Naive thymus-derived CD8-positive, alpha-beta T cell (primary cell): ENCODE results near the gene SEMA3A. TPM values are rescaled to one million over a fixed set of nuclear protein-coding genes. Genes with fewer than 3 reads are reported as not detected.
A peak's percentile ranks its signal among the peaks of the same experiment; 100 is the strongest.

Experiments
- ATAC-seq, 2 donors: fragments of 150-1000 bp; cut with Tn5 transposase in 1 of 2; sonication (Bioruptor Pico), chemical (Tn5 transposase) in 1 of 2; 1 replicate in 1 of 2; 2 replicates in 1 of 2; pipeline ENCODE4 v1.10.0; 2021; ENCODE audit warnings: mild to moderate bottlenecking in 2 of 2, moderate library complexity in 2 of 2
- POLR2A ChIA-PET: fragments of 350-600 bp; sonication (Branson Sonifier 250); formaldehyde crosslinking; loops from one replicate; lab custom pipeline; 2021; ENCODE audit warnings: antibody characterized with exemption; lab: Charles Lee
- DNase-seq, 10 donors: peaks; one replicate each; pipeline versions ENCODE4 v3.0.0 to v3.0.0-alpha.2; 2020 to 2022
- H3K27ac Mint-ChIP-seq, 10 donors: one replicate each; pipeline ENCODE4 v1.8.0; 2020 to 2022; ENCODE audit warnings: mild to moderate bottlenecking in 10 of 10, mixed read lengths in 10 of 10, moderate library complexity in 4 of 10, inconsistent platforms in 1 of 10
- H3K27me3 Mint-ChIP-seq, 5 donors: one replicate each; pipeline ENCODE4 v1.8.0; 2021 to 2022; ENCODE audit warnings: mixed read lengths in 5 of 5
- H3K36me3 Mint-ChIP-seq, 3 donors: one replicate each; pipeline ENCODE4 v1.8.0; 2020 to 2022; ENCODE audit warnings: mixed read lengths in 3 of 3, mild to moderate bottlenecking in 2 of 3, inconsistent platforms in 1 of 3
- H3K4me1 Mint-ChIP-seq, 4 donors: one replicate each; pipeline ENCODE4 v1.8.0; 2021 to 2022; ENCODE audit warnings: mixed read lengths in 4 of 4
- H3K4me3 Mint-ChIP-seq, 10 donors: one replicate each; pipeline ENCODE4 v1.8.0; 2020 to 2022; ENCODE audit warnings: mild to moderate bottlenecking in 10 of 10, mixed read lengths in 10 of 10, moderate library complexity in 6 of 10, inconsistent platforms in 1 of 10
- H3K9me3 Mint-ChIP-seq, 9 donors: one replicate each; pipeline ENCODE4 v1.8.0; 2020 to 2022; ENCODE audit warnings: mixed read lengths in 9 of 9, mild to moderate bottlenecking in 3 of 9, inconsistent platforms in 1 of 9, moderate library complexity in 1 of 9
- polyA plus RNA-seq, 3 donors: library from polyadenylated mRNA; unstranded; fragments of 300-500 nt; fragmentation: Illumina TruSeq; gene quantifications; one replicate each; pipeline ENCODE4 v1.2.3, GENCODE V29; 2021
- total RNA-seq, 8 experiments: library from RNA in 2 of 8; stranded (reverse) in 2 of 8; gene quantifications; one replicate each; pipeline ENCODE4 v1.2.3 and lab custom pipeline; 2021 to 2026

The SEMA3A gene
- total and polyA plus RNA-seq, 5 experiments from 2014 or later: 0.10 to 2.7 (median 0.28) TPM

DNA sequence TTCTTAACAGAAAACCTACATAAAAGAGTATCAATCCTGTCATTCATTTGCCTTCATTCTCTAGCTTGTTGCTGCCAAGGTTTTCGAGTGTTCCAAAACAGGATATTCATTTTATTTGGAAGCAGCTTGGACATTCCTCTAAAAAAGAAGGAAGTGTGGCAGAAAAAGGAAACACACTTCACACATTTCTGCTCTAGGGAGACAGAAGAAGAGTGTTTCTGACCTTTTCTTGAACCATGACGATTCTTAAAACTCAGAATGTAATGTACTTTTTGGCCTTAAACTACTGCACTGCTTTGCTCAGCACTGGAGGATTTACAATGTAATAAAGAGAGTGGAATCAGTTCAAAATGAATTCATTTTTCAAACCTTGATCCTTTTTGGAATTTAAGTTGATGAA lies 81.3 kb downstream of the SEMA3A start:
- Mint-ChIP-seq H3K27me3 (no peaks in the 10 kb centered on the region), H3K4me3 (no peak overlapping the region), H3K36me3 (no peaks in the 10 kb centered on the region), H3K9me3 (no peaks in the 10 kb centered on the region), H3K4me1 (peaks cover 0 to 7% (median 2%) of the 10 kb centered on the region in 4 donors), H3K27ac (no peak overlapping the region)
- ATAC-seq (no peak), DNase-seq (no peak)
- POLR2A ChIA-PET: no interaction called here

DNA sequence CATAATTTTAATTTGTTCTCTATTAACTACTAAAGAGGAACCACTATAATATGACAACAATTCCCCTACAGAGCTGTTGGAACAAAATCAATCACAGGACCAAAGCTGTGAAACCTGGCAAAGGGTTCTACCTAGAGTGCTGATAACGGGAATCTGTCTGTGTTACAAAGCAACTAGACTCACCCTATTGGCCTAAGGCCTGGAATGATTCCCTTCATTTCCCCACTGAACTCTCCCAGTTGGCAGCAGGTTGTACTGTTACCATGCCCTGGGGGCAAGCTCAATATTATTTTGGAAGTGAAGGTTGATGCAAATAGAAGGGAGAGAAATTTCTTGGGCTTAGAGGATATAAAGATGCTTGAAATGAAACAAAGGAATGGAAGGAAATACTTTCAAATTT lies 81.8 kb downstream of the SEMA3A start:
- H3K4me3 Mint-ChIP-seq: no peak overlapping the region
- no peaks in the 10 kb centered on the region for H3K9me3 Mint-ChIP-seq
- H3K4me1 Mint-ChIP-seq: peaks cover 0 to 7% (median 2%) of the 10 kb centered on the region in 4 donors
- POLR2A ChIA-PET: no interaction called here
- H3K27me3 Mint-ChIP-seq: no peaks in the 10 kb centered on the region
- no peaks in the 10 kb centered on the region for H3K36me3 Mint-ChIP-seq
- DNase-seq: no peak
- H3K27ac Mint-ChIP-seq: no peak overlapping the region
- ATAC-seq: no peak

DNA sequence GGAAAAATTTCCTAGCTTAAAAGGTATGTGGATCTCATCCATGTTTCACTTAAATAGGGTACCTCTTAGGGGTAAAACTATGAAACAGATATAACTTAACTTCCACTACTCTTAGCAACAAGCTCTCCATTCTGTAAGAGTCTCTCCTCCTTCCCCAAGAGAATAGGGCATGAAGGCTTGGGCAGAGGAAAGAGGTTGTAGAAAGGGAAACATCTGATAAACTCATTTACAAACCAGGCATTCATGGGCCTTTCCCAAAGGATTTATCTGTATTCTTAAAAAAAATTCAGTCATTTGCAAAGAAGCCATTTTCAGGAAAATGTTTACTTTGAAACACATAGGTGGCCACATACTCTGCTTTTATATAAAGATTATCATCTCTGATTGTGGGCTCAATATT lies 82.7 kb downstream of the SEMA3A start:
- Mint-ChIP-seq H3K4me1 (peaks cover 0 to 9% (median 2%) of the 10 kb centered on the region in 4 donors), H3K4me3 (no peak overlapping the region), H3K9me3 (peaks cover 0 to 2% (median 0%) of the 10 kb centered on the region in 9 donors), H3K36me3 (no peaks in the 10 kb centered on the region), H3K27ac (no peak overlapping the region), H3K27me3 (no peaks in the 10 kb centered on the region)
- ATAC-seq (no peak), DNase-seq (no peak)
- POLR2A ChIA-PET: no interaction called here

DNA sequence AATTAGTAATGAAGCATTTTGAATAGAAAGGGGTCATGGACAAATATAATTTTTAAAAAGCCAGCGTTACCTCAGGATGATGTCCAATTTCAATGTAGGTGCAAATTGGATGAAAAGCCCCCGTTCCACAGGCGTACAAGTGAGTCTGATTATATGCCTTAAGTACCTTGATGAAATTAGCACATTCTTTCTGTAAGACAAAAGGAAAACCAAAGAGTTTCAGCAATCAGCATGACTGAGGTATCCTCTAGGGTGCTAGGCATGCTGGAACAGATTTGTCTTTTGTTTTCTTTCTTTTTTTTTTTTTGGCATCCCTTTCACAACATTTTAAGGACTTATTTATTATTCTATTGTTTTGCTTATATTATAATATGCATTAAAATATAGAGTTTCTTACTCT lies 84.2 kb downstream of the SEMA3A start:
- Mint-ChIP-seq H3K9me3 (peaks cover 0 to 2% (median 0%) of the 10 kb centered on the region in 9 donors), H3K27me3 (no peaks in the 10 kb centered on the region), H3K4me1 (peaks cover 0 to 9% (median 2%) of the 10 kb centered on the region in 4 donors), H3K4me3 (no peak overlapping the region), H3K36me3 (no peaks in the 10 kb centered on the region), H3K27ac (no peak overlapping the region)
- POLR2A ChIA-PET: no interaction called here
- ATAC-seq (no peak), DNase-seq (no peak)

DNA sequence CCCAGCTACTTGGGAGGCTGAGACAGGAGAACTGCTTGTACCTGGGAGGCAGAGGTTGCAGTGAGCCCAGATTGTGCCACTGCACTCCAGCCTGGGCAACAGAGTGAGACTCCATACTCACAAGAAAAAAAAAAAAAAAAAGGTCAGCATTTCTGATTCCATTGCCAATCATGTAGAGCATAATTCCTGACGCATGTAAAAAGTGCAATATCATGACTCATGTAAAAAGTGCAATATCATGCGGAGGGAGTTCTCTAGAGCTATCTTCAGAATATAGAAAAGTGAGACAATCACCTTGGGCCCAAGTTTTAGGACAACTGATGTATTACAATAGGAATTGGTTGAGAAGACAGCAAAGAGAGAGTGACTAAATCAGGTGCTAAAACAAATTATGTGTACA lies 85.8 kb downstream of the SEMA3A start:
- Mint-ChIP-seq H3K4me1 (peaks cover 0 to 9% (median 2%) of the 10 kb centered on the region in 4 donors), H3K27ac (peak overlapping the region in 3 of 10 donors; percentile 6 to 54 (median 41)), H3K27me3 (no peaks in the 10 kb centered on the region), H3K4me3 (no peak overlapping the region), H3K9me3 (peaks cover 0 to 2% (median 0%) of the 10 kb centered on the region in 9 donors), H3K36me3 (no peaks in the 10 kb centered on the region)
- POLR2A ChIA-PET: interaction anchor here (0.7 kb wide), 1 partner anchor 35 kb away, joined by 4 read pairs; no protein-coding TSS in a partner anchor
- ATAC-seq: no peak
- DNase-seq: no peak

DNA sequence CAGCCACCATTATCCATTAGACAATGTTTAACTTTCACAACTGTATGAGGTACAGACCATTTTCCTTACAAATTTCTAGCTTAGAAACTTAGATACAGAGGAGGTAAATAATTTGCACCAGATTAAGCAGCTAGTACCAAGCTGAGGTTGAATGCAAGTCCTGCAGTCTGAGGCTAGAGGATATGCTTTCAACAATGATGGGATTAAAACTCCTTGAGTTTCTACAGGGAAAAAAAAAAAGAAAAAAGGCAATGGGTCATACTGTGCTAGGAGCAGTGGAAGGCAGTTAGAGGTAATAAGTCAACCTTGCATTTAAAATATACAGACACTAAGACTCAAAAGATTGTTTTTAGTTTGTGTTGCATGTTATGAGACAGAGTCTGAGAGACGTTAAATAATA lies 86.5 kb downstream of the SEMA3A start:
- no peak overlapping the region for H3K4me3 Mint-ChIP-seq
- peaks cover 0 to 2% (median 0%) of the 10 kb centered on the region in 9 donors for H3K9me3 Mint-ChIP-seq
- H3K27me3 Mint-ChIP-seq: no peaks in the 10 kb centered on the region
- peaks cover 0 to 7% (median 2%) of the 10 kb centered on the region in 4 donors for H3K4me1 Mint-ChIP-seq
- POLR2A ChIA-PET: interaction anchor here (0.7 kb wide), 1 partner anchor 34 kb away, joined by 4 read pairs; no protein-coding TSS in a partner anchor
- H3K36me3 Mint-ChIP-seq: no peaks in the 10 kb centered on the region
- ATAC-seq (no peak), DNase-seq (no peak)
- H3K27ac Mint-ChIP-seq: peak overlapping the region in 3 of 10 donors; percentile 6 to 66 (median 25)

DNA sequence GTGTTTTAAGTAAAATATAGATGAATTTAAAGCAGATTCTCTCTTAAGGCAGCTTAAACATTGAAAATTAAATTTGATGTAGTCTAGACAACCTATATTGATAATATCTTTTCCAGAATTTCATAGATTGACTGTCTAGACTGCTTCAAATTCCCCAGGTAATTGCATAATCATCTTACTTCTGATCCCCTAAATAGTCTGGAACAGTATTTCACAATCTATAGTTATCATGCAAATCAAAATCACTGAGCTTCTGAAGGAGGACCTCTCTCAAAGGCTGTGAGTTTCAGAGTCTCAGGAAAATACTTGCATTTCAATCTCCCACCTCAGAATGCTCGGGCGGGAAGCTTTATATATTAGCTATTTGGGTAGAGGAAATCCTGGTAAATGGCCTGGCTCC lies 87.3 kb downstream of the SEMA3A start:
- Mint-ChIP-seq H3K27ac (no peak overlapping the region), H3K27me3 (no peaks in the 10 kb centered on the region), H3K36me3 (no peaks in the 10 kb centered on the region), H3K4me1 (peaks cover 0 to 4% (median under 1%) of the 10 kb centered on the region in 4 donors), H3K9me3 (peaks cover 0 to 2% (median 0%) of the 10 kb centered on the region in 9 donors), H3K4me3 (no peak overlapping the region)
- POLR2A ChIA-PET: no interaction called here
- ATAC-seq (no peak), DNase-seq (no peak)

DNA sequence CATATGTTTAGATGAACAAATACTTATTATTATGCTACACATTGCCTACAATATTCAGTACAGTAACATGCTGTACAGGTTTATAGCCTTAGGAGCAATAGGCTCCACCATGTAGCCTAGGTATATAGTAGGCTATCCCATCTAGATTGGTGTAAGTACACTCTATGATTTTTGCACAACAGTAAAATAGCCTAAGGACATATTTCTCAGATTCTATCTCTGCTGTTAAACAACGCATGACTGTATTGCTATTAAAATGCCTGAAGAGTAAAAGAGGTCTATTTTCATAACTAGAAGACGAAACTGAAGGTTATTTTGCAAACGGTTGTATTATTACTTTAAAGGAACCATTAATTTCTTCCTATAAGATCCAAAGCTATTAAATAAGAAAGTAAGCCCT lies 88.3 kb downstream of the SEMA3A start:
- POLR2A ChIA-PET: no interaction called here
- H3K9me3 Mint-ChIP-seq: peaks cover 0 to 2% (median 0%) of the 10 kb centered on the region in 9 donors
- H3K27ac Mint-ChIP-seq: no peak overlapping the region
- H3K4me3 Mint-ChIP-seq: no peak overlapping the region
- ATAC-seq (no peak), DNase-seq (no peak)
- H3K27me3 Mint-ChIP-seq: no peaks in the 10 kb centered on the region
- peaks cover 0 to 4% (median 0%) of the 10 kb centered on the region in 4 donors for H3K4me1 Mint-ChIP-seq
- H3K36me3 Mint-ChIP-seq: no peaks in the 10 kb centered on the region

DNA sequence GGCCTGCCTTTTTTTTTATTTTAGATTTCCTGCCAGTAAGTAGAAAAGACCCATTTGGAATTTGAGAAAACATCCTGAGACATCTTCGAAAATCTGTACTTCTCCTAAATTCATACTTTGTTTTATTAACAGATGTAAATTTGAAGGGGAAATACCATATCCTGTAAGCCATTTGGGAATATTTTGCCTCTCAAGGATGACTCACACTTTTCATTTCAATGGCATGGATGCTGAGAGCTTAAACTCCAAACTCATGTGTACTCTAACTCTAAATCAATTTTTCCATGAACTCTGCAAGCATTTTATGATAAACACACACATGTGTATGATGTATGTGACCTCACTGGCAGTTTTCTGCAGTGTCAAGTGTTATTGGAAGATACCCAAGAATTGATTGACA lies 89.0 kb downstream of the SEMA3A start:
- POLR2A ChIA-PET: no interaction called here
- ATAC-seq: no peak
- peaks cover 0 to 4% (median under 1%) of the 10 kb centered on the region in 4 donors for H3K4me1 Mint-ChIP-seq
- H3K9me3 Mint-ChIP-seq: peaks cover 0 to 2% (median 0%) of the 10 kb centered on the region in 9 donors
- no peaks in the 10 kb centered on the region for H3K36me3 Mint-ChIP-seq
- H3K27ac Mint-ChIP-seq: no peak overlapping the region
- no peaks in the 10 kb centered on the region for H3K27me3 Mint-ChIP-seq
- no peak for DNase-seq
- no peak overlapping the region for H3K4me3 Mint-ChIP-seq

DNA sequence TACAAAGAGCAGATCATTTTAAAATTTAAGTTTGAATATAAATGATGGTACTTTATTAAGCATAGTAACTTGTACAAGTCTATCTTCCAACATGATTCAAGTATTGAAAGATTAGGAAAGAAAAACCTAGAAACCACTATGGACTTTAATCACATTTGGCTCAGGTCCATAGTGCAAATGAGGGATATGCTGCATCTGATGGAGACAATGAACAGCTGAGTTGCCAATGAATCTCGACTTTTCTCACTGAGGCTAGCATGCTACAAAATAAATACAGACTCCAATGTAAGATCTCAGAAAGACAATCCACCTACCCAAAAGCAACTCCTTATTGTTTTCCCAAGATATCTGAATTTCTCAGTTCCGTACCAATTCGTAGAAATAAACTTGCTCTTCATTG lies 89.8 kb downstream of the SEMA3A start:
- POLR2A ChIA-PET: no interaction called here
- H3K9me3 Mint-ChIP-seq: peaks cover 0 to 4% (median 0%) of the 10 kb centered on the region in 9 donors

DNA sequence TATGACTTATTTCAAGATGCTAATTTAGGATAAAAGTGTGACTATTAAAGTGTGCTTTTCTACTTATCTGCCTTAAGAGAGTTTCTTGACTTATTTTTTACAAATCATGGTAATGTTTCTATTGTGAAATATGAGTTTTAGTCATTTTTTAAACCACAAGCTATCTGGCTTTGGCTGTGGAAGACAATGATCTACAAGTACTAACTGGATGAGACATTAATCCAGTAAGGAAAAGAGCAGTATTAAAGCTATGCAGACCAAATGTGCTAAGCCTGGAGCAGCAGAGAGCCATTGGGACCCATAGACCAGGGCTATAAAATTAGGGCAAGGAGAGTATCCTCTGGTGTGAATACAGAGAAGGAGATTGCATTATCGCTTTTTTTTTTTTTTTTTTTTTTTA lies 92.4 kb downstream of the SEMA3A start:
- POLR2A ChIA-PET: no interaction called here
- ATAC-seq: no peak
- peaks cover 0 to 7% (median 0%) of the 10 kb centered on the region in 9 donors for H3K9me3 Mint-ChIP-seq

More for the DNA sequence above, 89.8 kb downstream of the SEMA3A start:
- Mint-ChIP-seq H3K27me3 (no peaks in the 10 kb centered on the region), H3K4me1 (peaks cover 0 to 4% (median 2%) of the 10 kb centered on the region in 4 donors), H3K27ac (no peak overlapping the region), H3K36me3 (no peaks in the 10 kb centered on the region), H3K4me3 (no peak overlapping the region)
- DNase-seq: no peak
- ATAC-seq: no peak

DNA sequence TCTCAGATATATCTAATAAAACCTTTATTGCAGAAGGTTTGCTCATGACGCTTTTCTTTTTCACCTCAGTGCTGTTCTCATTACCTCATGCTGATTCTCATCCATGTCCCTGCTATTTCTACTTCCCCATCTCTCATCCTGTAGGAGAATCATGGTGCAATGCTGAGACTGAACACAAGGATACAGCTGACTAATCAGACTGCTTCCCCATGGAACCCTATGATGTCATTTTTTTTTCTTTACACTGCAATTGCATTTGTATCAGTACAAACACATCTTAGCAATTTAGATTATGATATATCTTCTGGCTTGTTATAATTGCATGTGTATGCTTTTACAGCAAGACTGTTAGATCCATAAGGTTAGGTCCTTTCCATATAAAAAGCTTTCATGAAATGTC lies 93.7 kb downstream of the SEMA3A start:
- peaks cover 2 to 7% (median 5%) of the 10 kb centered on the region in 4 donors for H3K4me1 Mint-ChIP-seq
- H3K27me3 Mint-ChIP-seq: no peaks in the 10 kb centered on the region
- no peaks in the 10 kb centered on the region for H3K36me3 Mint-ChIP-seq
- H3K27ac Mint-ChIP-seq: peak overlapping the region in 2 of 10 donors; percentile 39 to 64
- DNase-seq: no peak
- no peak for ATAC-seq
- POLR2A ChIA-PET: no interaction called here
- peaks cover 0 to 6% (median 0%) of the 10 kb centered on the region in 9 donors for H3K9me3 Mint-ChIP-seq
- H3K4me3 Mint-ChIP-seq: no peak overlapping the region

More for the DNA sequence above, 92.4 kb downstream of the SEMA3A start:
- no peak overlapping the region for H3K4me3 Mint-ChIP-seq
- H3K36me3 Mint-ChIP-seq: no peaks in the 10 kb centered on the region
- H3K27ac Mint-ChIP-seq: peak overlapping the region in 2 of 10 donors; percentile 2 to 18
- peaks cover 0 to 4% (median 1%) of the 10 kb centered on the region in 4 donors for H3K4me1 Mint-ChIP-seq
- DNase-seq: no peak
- no peaks in the 10 kb centered on the region for H3K27me3 Mint-ChIP-seq

DNA sequence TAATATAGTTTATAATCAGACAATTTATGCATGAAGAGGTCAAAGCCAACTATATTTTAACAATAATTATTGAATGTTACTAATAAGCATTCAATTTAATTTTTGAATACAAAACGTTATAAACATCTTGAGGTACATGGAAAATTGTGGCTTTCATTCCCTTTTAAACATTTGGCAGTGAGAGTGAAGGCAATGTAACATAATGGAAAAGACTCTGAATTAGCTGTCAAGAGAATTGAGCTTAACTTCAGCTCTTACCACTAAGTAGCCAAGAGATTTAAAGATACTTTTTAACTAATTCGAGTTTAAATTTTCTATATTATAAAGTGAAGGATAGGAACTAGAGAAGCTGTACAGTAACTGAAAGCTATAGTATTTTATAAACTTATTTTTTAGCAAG lies 98.6 kb downstream of the SEMA3A start:
- H3K9me3 Mint-ChIP-seq: peaks cover 0 to 10% (median 5%) of the 10 kb centered on the region in 9 donors
- H3K4me1 Mint-ChIP-seq: peaks cover 18 to 50% (median 34%) of the 10 kb centered on the region in 4 donors
- no peak overlapping the region for H3K4me3 Mint-ChIP-seq
- H3K27me3 Mint-ChIP-seq: no peaks in the 10 kb centered on the region
- POLR2A ChIA-PET: interaction anchor here (1.1 kb wide), 1 partner anchor 10 kb away, joined by 3 read pairs; no protein-coding TSS in a partner anchor
- peaks cover 0 to 4% (median 0%) of the 10 kb centered on the region in 3 donors for H3K36me3 Mint-ChIP-seq
- no peak for DNase-seq
- ATAC-seq: no peak
- H3K27ac Mint-ChIP-seq: peak overlapping the region in 2 of 10 donors; percentile 40 to 45
